GM12865 (cell line): ENCODE data around the gene WDR64.

Source experiments
- DNase-seq: peaks from one replicate; pipeline ENCODE4 v3.0.0; 2010; ENCODE audit warnings: low read depth
- H3K4me3 ChIP-seq: 2 replicates; pipeline ENCODE4 v1.5.1; 2011; ENCODE audit warnings: mild to moderate bottlenecking, low read depth, low read length, control low read depth
- CTCF ChIP-seq: IDR thresholded peaks from 2 replicates; pipeline ENCODE4 v1.5.1; 2011; ENCODE audit warnings: low read length, control low read depth, low read depth, inconsistent platforms; ENCODE audit not compliant: insufficient read depth; ENCODE audit errors: missing control alignments

WDR64 gene

GRCh38 chr1:241778117-241778516, 126.0 kb downstream of the WDR64 start:
- H3K4me3 ChIP-seq, result no peak overlapping the region
- TF ChIP-seq CTCF, result no peak
- DNase-seq, result no peak

GRCh38 chr1:241779897-241780296, 127.8 kb downstream of the WDR64 start:
- DNase-seq, result no peak
- TF ChIP-seq CTCF, result no peak
- no peak overlapping the region for H3K4me3 ChIP-seq

- no peak for DNase-seq
- TF ChIP-seq CTCF, result no peak
- H3K4me3 ChIP-seq, result no peak overlapping the region
Observed at GRCh38 chr1:241782396-241782795, 130.3 kb downstream of the WDR64 start.

- no peak for DNase-seq
- no peak overlapping the region for H3K4me3 ChIP-seq
- TF ChIP-seq CTCF, result no peak
Observed at GRCh38 chr1:241787691-241788090, 135.6 kb downstream of the WDR64 start.

GRCh38 chr1:241789061-241789460, 137.0 kb downstream of the WDR64 start:
- DNase-seq, result no peak
- no peak overlapping the region for H3K4me3 ChIP-seq
- no peak for TF ChIP-seq CTCF

- no peak for DNase-seq
- H3K4me3 ChIP-seq, result no peak overlapping the region
- TF ChIP-seq CTCF, result no peak
Observed at GRCh38 chr1:241799416-241799815, 147.3 kb downstream of the WDR64 start.

- no peak overlapping the region for H3K4me3 ChIP-seq
- TF ChIP-seq CTCF, result no peak
- DNase-seq, result no peak
Observed at GRCh38 chr1:241800640-241801039, 148.6 kb downstream of the WDR64 start.
